ENCODE results near the gene OR13J1.

DNA sequence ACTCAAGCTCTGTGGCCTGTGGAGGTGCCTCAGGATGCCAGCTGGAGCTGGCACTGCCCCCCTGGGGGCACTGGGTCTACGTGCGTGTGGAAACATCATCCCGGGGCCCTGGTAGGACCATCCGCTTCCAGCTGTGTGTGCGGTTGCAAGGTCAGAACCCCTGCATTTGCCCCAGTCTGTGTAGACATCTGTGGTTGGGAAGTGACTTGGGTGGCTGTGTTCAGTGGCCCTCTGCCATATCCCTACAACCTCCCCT is 28.6 kb downstream of the OR13J1 start:
- TF ChIP-seq POLR2A (IDR thresholded peaks at IDR 0.05), result no peak
- no peak for TF ChIP-seq CTCF (IDR thresholded peaks at IDR 0.05)

Data from body of pancreas (tissue), 4 donors.